ENCODE data around the gene SAMD13.

- no peak for TF ChIP-seq CTCF (IDR thresholded peaks at IDR 0.05; ENCODE audit: insufficient read depth, low read length)
- no peak for TF ChIP-seq POLR2AphosphoS5 (IDR thresholded peaks at IDR 0.05; ENCODE audit: low read depth)
- TF ChIP-seq REST (IDR thresholded peaks at IDR 0.05; ENCODE audit: insufficient replicate concordance, low read depth): no peak
- TF ChIP-seq SPI1 (IDR thresholded peaks at IDR 0.05; ENCODE audit: borderline replicate concordance, low read depth): no peak
Measured at GRCh38 chr1:84379917-84380180, 78.3 kb downstream of the SAMD13 start.
